NCI-H446 (cell line): ENCODE data around the gene ZNF837.

Experiments used
- DNase-seq, 2 experiments: peaks; one replicate each; lab custom pipeline; 2025; lab: John Stamatoyannopoulos, UW

ZNF837 gene

GRCh38 chr19:58372311-58373133 lies 8.3 kb downstream of the ZNF837 start:
- no peak for DNase-seq

GRCh38 chr19:58368561-58369360 lies 12.1 kb downstream of the ZNF837 start:
- DNase-seq, result no peak

GRCh38 chr19:58367698-58368454 lies 13.0 kb downstream of the ZNF837 start:
- DNase-seq, result no peak

- no peak for DNase-seq
These were observed 14.0 kb downstream of the ZNF837 start for GRCh38 chr19:58366585-58367430.

GRCh38 chr19:58364146-58364545 lies 16.7 kb downstream of the ZNF837 start:
- DNase-seq, result no peak

- peak; percentile 95 to 98 for DNase-seq
These were observed 18.4 kb downstream of the ZNF837 start, which contains the start of gene ZNF497 for GRCh38 chr19:58362272-58362994. Gene ZNF497 (minus strand): TSS chr19:58362751. CDS start chr19:58357635, 5,116 bp downstream.

GRCh38 chr19:58361900-58362271 lies 18.9 kb downstream of the ZNF837 start:
- DNase-seq, result peak; percentile 6 to 60

- no peak for DNase-seq
These were observed 23.2 kb downstream of the ZNF837 start for GRCh38 chr19:58357481-58358145.

- DNase-seq, result no peak
These were observed 23.9 kb downstream of the ZNF837 start for GRCh38 chr19:58356766-58357480.

GRCh38 chr19:58355908-58356765 lies 24.7 kb downstream of the ZNF837 start:
- no peak for DNase-seq

- no peak for DNase-seq
These were observed 25.5 kb downstream of the ZNF837 start for GRCh38 chr19:58355215-58355796.

- no peak for DNase-seq
These were observed 26.3 kb downstream of the ZNF837 start for GRCh38 chr19:58354478-58355030.

- no peak for DNase-seq
These were observed 26.9 kb downstream of the ZNF837 start for GRCh38 chr19:58353717-58354477.

GRCh38 chr19:58352760-58353671 lies 27.8 kb downstream of the ZNF837 start, which contains the start of gene A1BG:
Gene A1BG (minus strand): TSS chr19:58353492. CDS start chr19:58353437, 55 bp downstream.
- no peak for DNase-seq

- no peak for DNase-seq
These were observed 28.7 kb downstream of the ZNF837 start for GRCh38 chr19:58351990-58352755.
